Fibroblast of lung (primary cell): ENCODE data around the gene IGFBP5. TPM values are rescaled to one million over a fixed set of nuclear protein-coding genes. Genes with fewer than 3 reads are reported as not detected.

Experiments used
- DNase-seq, 2 donors: peaks; one replicate each; pipeline versions ENCODE4 v3.0.0 to v3.0.0-alpha.2; 2010; ENCODE audit warnings: low read depth in 2 of 2
- H2AFZ ChIP-seq: 2 replicates; pipeline ENCODE4 v1.5.1; 2012; ENCODE audit warnings: low read length, control low read depth, inconsistent platforms
- H3K27ac ChIP-seq: 2 replicates; pipeline ENCODE4 v1.5.1; 2011; ENCODE audit warnings: low read length, control low read depth; ENCODE audit not compliant: insufficient read depth
- H3K27me3 ChIP-seq: 2 replicates; pipeline ENCODE4 v1.5.1; 2011; ENCODE audit warnings: mild to moderate bottlenecking, low read length; ENCODE audit not compliant: control insufficient read depth, insufficient read depth
- H3K36me3 ChIP-seq: 2 replicates; pipeline ENCODE4 v1.5.1; 2011; ENCODE audit warnings: low read length; ENCODE audit not compliant: control insufficient read depth, insufficient read depth
- H3K4me1 ChIP-seq: 2 replicates; pipeline ENCODE4 v1.5.1; 2011; ENCODE audit warnings: low read length; ENCODE audit not compliant: control insufficient read depth, insufficient read depth; ENCODE audit errors: extremely low read depth
- H3K4me2 ChIP-seq: 2 replicates; pipeline ENCODE4 v1.5.1; 2011; ENCODE audit warnings: low read length, control low read depth; ENCODE audit not compliant: insufficient read depth; ENCODE audit errors: extremely low read depth
- H3K4me3 ChIP-seq, 4 experiments: fragments of 200-600 bp in 1 of 4; sonication (generic) in 1 of 4; replicated peaks in 1 of 4; 2 replicates each; pipeline ENCODE4 v1.5.1; 2011 to 2016; ENCODE audit warnings: low read length in 4 of 4, low read depth in 3 of 4, mild to moderate bottlenecking in 3 of 4, control low read depth in 2 of 4, inconsistent platforms in 1 of 4, mixed read lengths in 1 of 4; ENCODE audit not compliant: insufficient read depth in 1 of 4; ENCODE audit errors: control extremely low read depth in 1 of 4
- H3K79me2 ChIP-seq: 2 replicates; pipeline ENCODE4 v1.5.1; 2012; ENCODE audit warnings: mild to moderate bottlenecking, low read length, inconsistent platforms; ENCODE audit not compliant: control insufficient read depth, insufficient read depth
- H3K9ac ChIP-seq: 2 replicates; pipeline ENCODE4 v1.5.1; 2011; ENCODE audit warnings: mild to moderate bottlenecking, low read length, control low read depth; ENCODE audit not compliant: insufficient read depth
- H3K9me3 ChIP-seq: 2 replicates; pipeline ENCODE4 v1.5.1; 2012; ENCODE audit warnings: low read depth, low read length; ENCODE audit not compliant: control insufficient read depth, insufficient read depth
- H4K20me1 ChIP-seq: 2 replicates; pipeline ENCODE4 v1.5.1; 2011; ENCODE audit warnings: low read length; ENCODE audit not compliant: control insufficient read depth, insufficient read depth; ENCODE audit errors: extremely low read depth
- CTCF ChIP-seq, 2 donors: IDR thresholded peaks in 1 of 2; conservative IDR thresholded peaks in 1 of 2; 1 replicate in 1 of 2; 2 replicates in 1 of 2; pipeline ENCODE4 v1.5.1; 2011 to 2012; ENCODE audit warnings: low read length in 2 of 2, control low read depth in 1 of 2, inconsistent platforms in 1 of 2, low read depth in 1 of 2, mild to moderate bottlenecking in 1 of 2
- EZH2 ChIP-seq: IDR thresholded peaks from 2 replicates; pipeline ENCODE4 v1.5.1; 2012; ENCODE audit warnings: low read length, control low read depth, mild to moderate bottlenecking; ENCODE audit errors: missing control alignments
- polyA plus RNA-seq, 2 donors: library from polyadenylated mRNA; depleted of rRNA in 1 of 2; stranded (reverse) in 1 of 2; unstranded in 1 of 2; fragments of >200 nt; gene quantifications; 2 replicates each; pipeline ENCODE4 v1.2.1, GENCODE V29; 2011 to 2012; ENCODE audit warnings: missing spikeins in 1 of 2
- total RNA-seq: library from RNA; depleted of rRNA; stranded (reverse); fragments of >200 nt; gene quantifications from 2 replicates; pipeline ENCODE4 v1.2.1, GENCODE V29; 2014

The IGFBP5 gene
- total and polyA plus RNA-seq, 2 donors (not counting 1 experiment from before 2014, with no cell fraction given): 1,100 to 2,607 TPM

GRCh38 chr2:216672466-216672865 lies 22.9 kb downstream of the IGFBP5 start:
- H3K36me3 ChIP-seq: peaks cover 15% of the 10 kb centered on the region
- no peak overlapping the region for H3K4me3 ChIP-seq
- no peak for TF ChIP-seq EZH2
- TF ChIP-seq CTCF (conservative IDR thresholded peaks at IDR 0.05 in 1 of 2, IDR thresholded peaks at IDR 0.05 in 1 of 2; ENCODE audit: low read depth in 1 of 2, low read length in 2 of 2): no peak
- H2AFZ ChIP-seq: no peak overlapping the region
- no peaks in the 10 kb centered on the region for H3K27me3 ChIP-seq
- no peak overlapping the region for H3K4me2 ChIP-seq
- no peaks in the 10 kb centered on the region for H4K20me1 ChIP-seq
- H3K4me1 ChIP-seq: no peaks in the 10 kb centered on the region
- no peak overlapping the region for H3K9ac ChIP-seq
- DNase-seq: no peak
- H3K27ac ChIP-seq: no peak overlapping the region
- H3K79me2 ChIP-seq: no peaks in the 10 kb centered on the region
- no peaks in the 10 kb centered on the region for H3K9me3 ChIP-seq

- H3K36me3 ChIP-seq: peaks cover 12% of the 10 kb centered on the region
- H3K9ac ChIP-seq: no peak overlapping the region
- no peaks in the 10 kb centered on the region for H3K79me2 ChIP-seq
- TF ChIP-seq EZH2: no peak
- no peak for TF ChIP-seq CTCF (conservative IDR thresholded peaks at IDR 0.05 in 1 of 2, IDR thresholded peaks at IDR 0.05 in 1 of 2; ENCODE audit: low read depth in 1 of 2, low read length in 2 of 2)
- H4K20me1 ChIP-seq: no peaks in the 10 kb centered on the region
- H2AFZ ChIP-seq: no peak overlapping the region
- H3K27me3 ChIP-seq: no peaks in the 10 kb centered on the region
- no peak overlapping the region for H3K27ac ChIP-seq
- H3K4me1 ChIP-seq: no peaks in the 10 kb centered on the region
- H3K4me3 ChIP-seq: no peak overlapping the region
- DNase-seq: no peak
- H3K4me2 ChIP-seq: no peak overlapping the region
- no peaks in the 10 kb centered on the region for H3K9me3 ChIP-seq
Measured at GRCh38 chr2:216671791-216672343, 23.5 kb downstream of the IGFBP5 start.

- H3K79me2 ChIP-seq: no peaks in the 10 kb centered on the region
- H3K4me1 ChIP-seq: no peaks in the 10 kb centered on the region
- H4K20me1 ChIP-seq: no peaks in the 10 kb centered on the region
- H3K9ac ChIP-seq: no peak overlapping the region
- DNase-seq: peak in 1 of 2 donors; percentile 49
- no peak for TF ChIP-seq EZH2
- H2AFZ ChIP-seq: no peak overlapping the region
- H3K4me2 ChIP-seq: no peak overlapping the region
- H3K36me3 ChIP-seq: peaks cover 12% of the 10 kb centered on the region
- no peak overlapping the region for H3K27ac ChIP-seq
- H3K27me3 ChIP-seq: no peaks in the 10 kb centered on the region
- no peaks in the 10 kb centered on the region for H3K9me3 ChIP-seq
- H3K4me3 ChIP-seq: no peak overlapping the region
Measured at GRCh38 chr2:216671081-216671411, 24.3 kb downstream of the IGFBP5 start.
